ENCODE data around the gene ARRDC4. TPM values are rescaled to one million over a fixed set of nuclear protein-coding genes. Genes with fewer than 3 reads are reported as not detected.
A peak's percentile ranks its signal among the peaks of the same experiment; 100 is the strongest.

The ARRDC4 gene, protein sequence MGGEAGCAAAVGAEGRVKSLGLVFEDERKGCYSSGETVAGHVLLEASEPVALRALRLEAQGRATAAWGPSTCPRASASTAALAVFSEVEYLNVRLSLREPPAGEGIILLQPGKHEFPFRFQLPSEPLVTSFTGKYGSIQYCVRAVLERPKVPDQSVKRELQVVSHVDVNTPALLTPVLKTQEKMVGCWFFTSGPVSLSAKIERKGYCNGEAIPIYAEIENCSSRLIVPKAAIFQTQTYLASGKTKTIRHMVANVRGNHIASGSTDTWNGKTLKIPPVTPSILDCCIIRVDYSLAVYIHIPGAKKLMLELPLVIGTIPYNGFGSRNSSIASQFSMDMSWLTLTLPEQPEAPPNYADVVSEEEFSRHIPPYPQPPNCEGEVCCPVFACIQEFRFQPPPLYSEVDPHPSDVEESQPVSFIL
- 13.0 TPM for polyA plus RNA-seq (2013, experiment 1 of 2; ENCODE audit: insufficient read length)
- polyA plus RNA-seq (2013, experiment 2 of 2; ENCODE audit: insufficient read length): 14.9 TPM

GRCh38 chr15:97960364-97961066, at the start of gene ARRDC4:
ARRDC4 (plus strand) TSS chr15:97960703; CDS start chr15:97960862, 159 bp downstream.
- peak; percentile 100 for DNase-seq

GRCh38 chr15:97914711-97915110, 45.8 kb upstream of the ARRDC4 start:
- DNase-seq: no peak

DNA sequence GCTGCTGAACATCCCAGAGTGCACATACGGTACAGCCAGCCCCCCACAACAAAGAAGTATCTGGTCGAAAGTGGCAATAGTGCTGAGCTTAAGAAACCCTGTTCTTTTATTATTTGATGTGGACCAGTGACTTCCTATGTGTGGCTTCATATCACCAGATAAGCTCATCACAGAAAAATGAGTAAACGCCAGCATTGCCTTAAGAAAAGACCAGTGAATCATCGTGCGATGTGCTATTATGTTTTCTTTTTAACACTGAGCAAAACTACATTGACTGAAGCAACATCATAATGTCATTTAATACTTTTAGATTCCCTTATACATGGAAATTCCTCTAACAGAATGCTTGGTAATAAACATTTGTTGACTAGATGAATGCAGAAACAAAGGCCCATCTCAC, 45.2 kb upstream of the ARRDC4 start:
- DNase-seq: no peak

- no peak for DNase-seq
These were observed 39.1 kb upstream of the ARRDC4 start for GRCh38 chr15:97921296-97921865.

- DNase-seq: no peak
These were observed 30.9 kb upstream of the ARRDC4 start for GRCh38 chr15:97929456-97930229.

GRCh38 chr15:97930230-97930629, 30.3 kb upstream of the ARRDC4 start:
- DNase-seq: no peak

GRCh38 chr15:97931314-97931713, 29.2 kb upstream of the ARRDC4 start:
- no peak for DNase-seq

- DNase-seq: no peak
These were observed 26.9 kb upstream of the ARRDC4 start for GRCh38 chr15:97933589-97933988.

GRCh38 chr15:97940993-97941392, 19.5 kb upstream of the ARRDC4 start:
- no peak for DNase-seq

DNA sequence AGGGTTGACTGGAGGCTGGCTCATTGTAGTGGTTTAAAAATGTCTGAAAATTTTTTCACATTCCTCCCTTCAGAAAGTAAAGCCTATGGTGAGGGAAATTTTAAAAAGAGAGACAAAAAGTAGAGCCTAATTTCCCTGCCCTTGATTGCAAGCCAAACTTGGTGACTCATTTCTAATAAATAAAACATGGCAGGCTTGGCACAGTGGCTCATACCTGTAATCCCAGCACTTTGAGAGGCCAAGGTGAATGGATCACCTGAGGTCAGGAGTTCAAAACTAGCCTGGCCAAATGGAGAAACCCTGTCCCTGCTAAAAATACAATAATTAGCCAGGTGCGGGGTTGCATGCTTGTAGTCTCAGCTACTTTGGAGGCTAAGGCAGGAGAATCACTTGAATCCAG, 18.9 kb upstream of the ARRDC4 start:
- no peak for DNase-seq

GRCh38 chr15:97944724-97945123, 15.8 kb upstream of the ARRDC4 start:
- no peak for DNase-seq

GRCh38 chr15:97947465-97948260, 12.8 kb upstream of the ARRDC4 start:
- DNase-seq: no peak

- DNase-seq: no peak
These were observed 7.2 kb upstream of the ARRDC4 start for GRCh38 chr15:97953254-97953653.

DNA sequence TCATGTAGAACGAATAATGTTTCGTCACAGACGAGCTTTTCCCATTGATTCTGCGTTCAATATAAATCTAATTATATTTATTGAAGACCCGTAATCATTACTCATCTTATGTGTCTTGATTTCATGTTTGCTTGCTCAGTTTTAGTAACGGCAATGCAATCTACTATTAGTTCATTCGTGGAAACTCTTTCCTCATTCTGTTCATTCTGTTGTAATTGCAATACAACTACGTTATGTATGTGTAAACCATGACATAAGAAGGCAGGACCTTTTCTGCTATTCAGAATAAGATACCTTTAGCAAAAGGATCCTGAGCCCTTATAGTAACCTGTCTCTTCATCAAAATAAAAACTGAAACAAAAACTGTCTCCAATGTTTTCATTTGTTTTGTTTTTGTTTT, 6.8 kb upstream of the ARRDC4 start:
- no peak for DNase-seq

DNA sequence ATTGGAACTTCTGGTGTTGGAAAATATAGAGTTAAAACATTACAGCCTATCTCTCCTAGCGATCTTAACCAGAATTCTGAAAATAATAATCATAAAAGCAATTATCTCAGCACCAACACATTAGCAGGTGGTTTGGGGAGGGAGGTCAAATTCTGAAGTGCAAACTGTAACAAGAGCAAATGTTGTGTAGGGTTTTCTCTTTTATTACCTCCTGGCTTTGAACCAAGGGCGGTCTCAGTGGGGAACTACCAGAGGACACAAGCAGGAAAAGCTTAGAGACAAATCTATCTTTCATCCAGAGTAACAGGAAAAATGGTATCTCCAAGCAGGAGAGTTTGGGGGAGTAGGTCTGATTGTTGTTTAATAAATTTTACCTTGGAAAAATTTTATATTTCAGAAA, 5.5 kb upstream of the ARRDC4 start:
- DNase-seq: no peak

DNA sequence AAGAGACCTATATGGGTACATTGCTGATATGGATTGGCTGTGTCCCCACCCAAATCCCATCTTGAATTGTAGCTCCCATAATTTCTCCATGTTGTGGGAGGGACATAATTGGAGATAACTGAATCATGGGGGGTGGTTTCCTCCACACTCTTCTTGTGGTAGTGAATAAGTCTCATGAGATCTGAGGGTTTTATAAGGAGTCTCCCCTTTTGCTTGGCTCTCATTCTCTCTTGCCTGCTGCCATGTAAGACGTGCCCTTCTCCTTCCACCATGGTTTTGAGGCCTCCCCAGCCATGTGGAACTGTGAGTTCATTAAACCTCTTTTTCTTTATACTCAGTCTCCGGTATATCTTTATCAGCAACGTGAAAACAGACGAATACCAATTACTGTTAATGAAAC, 5.0 kb upstream of the ARRDC4 start:
- DNase-seq: no peak

DNA sequence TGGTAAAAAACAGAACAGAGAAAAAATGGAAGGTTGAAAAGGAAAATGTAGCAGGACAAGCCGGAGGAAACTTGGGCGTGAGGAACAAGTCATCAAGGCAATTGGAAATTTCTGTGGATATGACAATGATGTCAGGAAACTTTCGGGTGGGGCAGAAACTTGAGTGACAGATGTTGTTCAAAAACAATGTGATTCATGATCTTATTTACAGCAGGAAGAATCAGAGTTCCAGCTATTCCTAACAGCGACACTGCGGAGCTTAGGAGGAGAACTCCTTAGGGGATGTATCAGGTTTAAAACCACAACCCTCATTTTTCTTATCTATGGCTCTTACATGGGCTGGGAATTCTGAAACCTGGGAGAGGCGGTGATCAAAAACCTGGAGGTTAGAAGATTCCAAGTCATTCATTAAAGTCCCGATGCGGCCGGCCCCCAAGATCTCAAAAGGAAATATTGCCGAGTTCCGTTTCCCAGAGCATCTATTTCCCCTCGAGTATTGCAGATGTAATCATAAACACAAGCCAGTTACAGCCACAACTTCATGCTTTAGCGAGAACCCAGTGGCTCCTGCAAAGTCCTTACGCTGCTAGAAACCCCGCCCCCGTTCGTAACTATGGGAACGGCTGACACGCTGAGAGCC, 659 bp upstream of the ARRDC4 start:
- no peak for DNase-seq

GRCh38 chr15:97961067-97961954, 808 bp downstream of the ARRDC4 start:
- DNase-seq: peak; percentile 17

DNA sequence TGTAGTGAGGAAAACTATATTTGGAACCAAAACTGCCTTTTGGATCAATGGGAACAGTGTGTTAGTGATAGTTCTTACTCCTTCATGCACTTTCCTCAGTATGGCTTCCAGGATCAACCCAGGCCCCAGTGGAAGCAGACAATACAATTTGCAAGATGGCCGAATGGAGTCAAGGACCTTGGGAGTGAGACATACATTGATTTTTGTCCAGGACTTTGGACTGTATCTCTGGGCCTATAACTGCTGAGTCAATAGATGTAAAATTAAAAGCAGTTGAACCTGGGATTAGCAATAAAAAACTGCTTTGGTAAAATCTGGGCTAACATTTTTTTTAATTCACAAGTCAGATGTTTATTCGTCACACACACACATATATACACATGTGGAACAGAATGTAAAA, 1.8 kb downstream of the ARRDC4 start:
- DNase-seq: no peak

- no peak for DNase-seq
These were observed 3.3 kb downstream of the ARRDC4 start for GRCh38 chr15:97963779-97964178.
